Nephron progenitor cell (in vitro differentiated cells): ENCODE data around the gene TRPV4.

Experiments used
- DNase-seq: peaks from one replicate; pipeline ENCODE4 v3.0.0; 2021
- H3K27ac Mint-ChIP-seq: 2 replicates; pipeline ENCODE4 v1.8.0; 2021; ENCODE audit warnings: mild to moderate bottlenecking, moderate library complexity, mixed read lengths
- H3K27me3 Mint-ChIP-seq: 2 replicates; pipeline ENCODE4 v1.8.0; 2021; ENCODE audit warnings: mild to moderate bottlenecking, low read depth, mixed read lengths; ENCODE audit not compliant: poor library complexity
- H3K36me3 Mint-ChIP-seq: 2 replicates; pipeline ENCODE4 v1.8.0; 2021; ENCODE audit warnings: low read depth, mixed read lengths
- H3K4me1 Mint-ChIP-seq: 2 replicates; pipeline ENCODE4 v1.8.0; 2021; ENCODE audit warnings: mixed read lengths
- H3K4me3 Mint-ChIP-seq: 2 replicates; pipeline ENCODE4 v1.8.0; 2021; ENCODE audit warnings: mild to moderate bottlenecking, moderate library complexity, mixed read lengths
- H3K9me3 Mint-ChIP-seq: 2 replicates; pipeline ENCODE4 v1.8.0; 2021; ENCODE audit warnings: mild to moderate bottlenecking, moderate library complexity, mixed read lengths
- TF ChIP-seq, protein P1 (sequence below): fragments of 200-600 bp; sonication (generic); IDR thresholded peaks from 2 replicates; pipeline ENCODE4 v1.5.0; 2021; ENCODE audit warnings: antibody characterized with exemption

TRPV4 gene

DNA sequence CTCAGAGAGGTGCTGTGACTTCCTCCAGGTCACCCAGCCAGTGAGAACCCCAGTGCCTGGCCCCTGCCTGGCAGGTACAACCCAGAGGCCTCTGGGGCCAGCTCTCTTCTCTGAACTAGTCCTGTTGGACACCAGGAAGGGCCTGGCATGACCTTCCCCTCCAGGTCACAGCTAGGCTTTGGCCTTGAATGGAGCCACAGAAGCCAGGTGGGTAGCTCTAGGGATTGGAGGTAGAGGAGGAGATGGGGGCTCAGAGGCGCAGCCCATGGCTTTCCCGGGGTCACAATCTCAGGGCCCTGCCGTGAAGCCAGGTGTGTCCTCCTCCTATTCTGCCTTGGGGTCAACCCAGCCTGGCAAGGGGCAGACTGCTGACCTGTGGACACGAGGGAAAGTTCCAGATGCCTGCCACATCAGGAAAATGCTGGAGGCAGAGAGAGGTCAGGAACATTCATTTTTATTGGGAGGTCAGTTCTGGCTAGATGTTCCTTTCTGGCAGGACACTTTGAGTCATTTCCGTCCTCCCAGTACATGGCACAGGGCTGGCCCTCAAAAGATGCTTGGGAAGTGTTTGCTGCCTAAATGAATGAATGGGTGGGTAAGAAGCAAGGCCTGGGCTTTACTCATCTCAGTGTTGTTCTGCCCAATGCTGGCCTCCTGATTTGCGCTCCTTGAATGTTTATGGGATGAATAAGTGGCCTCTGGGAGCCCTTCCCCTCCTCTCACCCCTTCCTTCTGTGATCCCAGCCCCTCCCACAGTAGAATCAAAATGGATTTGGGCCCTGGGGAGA is 94.1 kb downstream of the TRPV4 start:
- H3K27me3 Mint-ChIP-seq = peaks cover 6% of the 10 kb centered on the region
- no peaks in the 10 kb centered on the region for H3K9me3 Mint-ChIP-seq
- H3K36me3 Mint-ChIP-seq = no peaks in the 10 kb centered on the region
- peaks cover 42% of the 10 kb centered on the region for H3K4me1 Mint-ChIP-seq
- TF ChIP-seq, protein P1, sequence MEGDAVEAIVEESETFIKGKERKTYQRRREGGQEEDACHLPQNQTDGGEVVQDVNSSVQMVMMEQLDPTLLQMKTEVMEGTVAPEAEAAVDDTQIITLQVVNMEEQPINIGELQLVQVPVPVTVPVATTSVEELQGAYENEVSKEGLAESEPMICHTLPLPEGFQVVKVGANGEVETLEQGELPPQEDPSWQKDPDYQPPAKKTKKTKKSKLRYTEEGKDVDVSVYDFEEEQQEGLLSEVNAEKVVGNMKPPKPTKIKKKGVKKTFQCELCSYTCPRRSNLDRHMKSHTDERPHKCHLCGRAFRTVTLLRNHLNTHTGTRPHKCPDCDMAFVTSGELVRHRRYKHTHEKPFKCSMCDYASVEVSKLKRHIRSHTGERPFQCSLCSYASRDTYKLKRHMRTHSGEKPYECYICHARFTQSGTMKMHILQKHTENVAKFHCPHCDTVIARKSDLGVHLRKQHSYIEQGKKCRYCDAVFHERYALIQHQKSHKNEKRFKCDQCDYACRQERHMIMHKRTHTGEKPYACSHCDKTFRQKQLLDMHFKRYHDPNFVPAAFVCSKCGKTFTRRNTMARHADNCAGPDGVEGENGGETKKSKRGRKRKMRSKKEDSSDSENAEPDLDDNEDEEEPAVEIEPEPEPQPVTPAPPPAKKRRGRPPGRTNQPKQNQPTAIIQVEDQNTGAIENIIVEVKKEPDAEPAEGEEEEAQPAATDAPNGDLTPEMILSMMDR = no peak
- DNase-seq = peak; percentile 0
- H3K4me3 Mint-ChIP-seq = no peak overlapping the region
- no peak overlapping the region for H3K27ac Mint-ChIP-seq

GRCh38 chr12:109738209-109738608 is 95.0 kb downstream of the TRPV4 start:
- Mint-ChIP-seq H3K36me3 (no peaks in the 10 kb centered on the region), H3K27me3 (peaks cover 11% of the 10 kb centered on the region), H3K9me3 (no peaks in the 10 kb centered on the region), H3K27ac (no peak overlapping the region), H3K4me1 (peaks cover 45% of the 10 kb centered on the region), H3K4me3 (no peak overlapping the region)
- peak; percentile 2 for DNase-seq
- TF ChIP-seq, protein P1 = no peak

DNA sequence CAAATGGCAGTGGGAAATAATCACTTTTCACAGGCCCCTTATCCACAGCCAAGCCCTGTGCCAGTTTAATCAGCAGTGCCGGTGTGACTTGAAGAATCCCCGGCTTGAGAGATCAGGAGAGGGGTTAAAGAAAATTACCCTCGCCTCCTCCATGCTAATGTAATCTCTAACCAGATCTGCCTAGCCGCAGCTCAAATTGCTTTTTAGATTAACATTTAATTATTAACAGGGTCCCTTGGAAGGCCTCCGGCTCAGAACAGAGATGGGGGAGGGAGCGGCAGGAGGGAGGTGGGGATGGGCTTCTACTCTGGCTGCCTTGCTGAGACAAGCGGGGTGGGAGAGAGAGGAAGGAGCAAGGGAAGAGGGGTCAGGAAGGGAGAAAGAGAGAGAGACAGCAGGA is 95.6 kb downstream of the TRPV4 start:
- TF ChIP-seq, protein P1 = no peak
- DNase-seq = peak; percentile 1
- Mint-ChIP-seq H3K27me3 (peaks cover 11% of the 10 kb centered on the region), H3K4me3 (no peak overlapping the region), H3K36me3 (no peaks in the 10 kb centered on the region), H3K9me3 (no peaks in the 10 kb centered on the region), H3K27ac (no peak overlapping the region), H3K4me1 (peaks cover 44% of the 10 kb centered on the region)

GRCh38 chr12:109737126-109737525 is 96.1 kb downstream of the TRPV4 start:
- Mint-ChIP-seq H3K4me1 (peaks cover 39% of the 10 kb centered on the region), H3K4me3 (no peak overlapping the region), H3K9me3 (no peaks in the 10 kb centered on the region), H3K27me3 (peaks cover 11% of the 10 kb centered on the region), H3K27ac (no peak overlapping the region), H3K36me3 (no peaks in the 10 kb centered on the region)
- TF ChIP-seq, protein P1 = no peak
- peak; percentile 1 for DNase-seq

- no peak overlapping the region for H3K27ac Mint-ChIP-seq
- no peaks in the 10 kb centered on the region for H3K36me3 Mint-ChIP-seq
- TF ChIP-seq, protein P1 = no peak
- peaks cover 38% of the 10 kb centered on the region for H3K4me1 Mint-ChIP-seq
- H3K4me3 Mint-ChIP-seq = no peak overlapping the region
- no peaks in the 10 kb centered on the region for H3K9me3 Mint-ChIP-seq
- peaks cover 11% of the 10 kb centered on the region for H3K27me3 Mint-ChIP-seq
- peak; percentile 91 for DNase-seq
Observed at GRCh38 chr12:109736552-109737108, 96.6 kb downstream of the TRPV4 start.
